MM.1S (cell line): Measurements from ENCODE around the gene CENPX.

ENCODE experiments used
- DNase-seq: peaks from one replicate; pipeline ENCODE4 v3.0.0-alpha.2; 2015
- H2AFZ ChIP-seq: fragments of 300-600 bp; sonication (generic); 2 replicates; pipeline ENCODE4 v1.6.0; 2016; ENCODE audit warnings: antibody characterized with exemption, low read length
- H3F3A ChIP-seq: fragments of 300-600 bp; sonication (generic); 2 replicates; pipeline ENCODE4 v1.6.1; 2016; ENCODE audit warnings: mild to moderate bottlenecking, antibody characterized with exemption, low read length, moderate library complexity, mixed read lengths; ENCODE audit not compliant: insufficient read depth
- H3K27ac ChIP-seq: fragments of 300-600 bp; sonication (generic); 2 replicates; pipeline ENCODE4 v1.5.1; 2016; ENCODE audit warnings: mild to moderate bottlenecking, low read length
- H3K27me3 ChIP-seq: fragments of 300-600 bp; sonication (generic); replicated peaks from 2 replicates; pipeline ENCODE4 v1.6.0; 2016; ENCODE audit warnings: low read length; ENCODE audit not compliant: insufficient read depth
- H3K36me3 ChIP-seq: fragments of 300-600 bp; sonication (generic); replicated peaks from 2 replicates; pipeline ENCODE4 v1.6.1; 2016; ENCODE audit warnings: mild to moderate bottlenecking, low read length, mixed read lengths; ENCODE audit not compliant: insufficient read depth
- H3K4me1 ChIP-seq: fragments of 300-600 bp; sonication (generic); 2 replicates; pipeline ENCODE4 v1.6.1; 2016; ENCODE audit warnings: low read length, mixed read lengths
- H3K4me2 ChIP-seq: fragments of 300-600 bp; sonication (generic); 2 replicates; pipeline ENCODE4 v1.6.0; 2016; ENCODE audit warnings: low read depth, low read length
- H3K4me3 ChIP-seq: fragments of 300-600 bp; sonication (generic); 2 replicates; pipeline ENCODE4 v1.5.1; 2016; ENCODE audit warnings: low read length, mixed read lengths
- H3K79me2 ChIP-seq: fragments of 300-600 bp; sonication (generic); 2 replicates; pipeline ENCODE4 v1.6.1; 2016; ENCODE audit warnings: mixed run types, low read length, mixed read lengths
- H3K9ac ChIP-seq: fragments of 300-600 bp; sonication (generic); 2 replicates; pipeline ENCODE4 v1.6.1; 2016; ENCODE audit warnings: low read length, mixed read lengths
- H3K9me2 ChIP-seq: fragments of 300-600 bp; sonication (generic); replicated peaks from 2 replicates; pipeline ENCODE4 v1.6.1; 2016; ENCODE audit warnings: mild to moderate bottlenecking, low read length, mixed read lengths; ENCODE audit not compliant: insufficient read depth
- H3K9me3 ChIP-seq: fragments of 300-600 bp; sonication (generic); replicated peaks from 2 replicates; pipeline ENCODE4 v1.6.1; 2016; ENCODE audit warnings: mild to moderate bottlenecking, low read length, mixed read lengths; ENCODE audit not compliant: insufficient read depth
- H4K20me1 ChIP-seq: fragments of 300-600 bp; sonication (generic); 2 replicates; pipeline ENCODE4 v1.6.1; 2016; ENCODE audit warnings: mild to moderate bottlenecking, low read length, moderate library complexity, mixed read lengths; ENCODE audit not compliant: insufficient read depth
- CTCF ChIP-seq: fragments of 300-600 bp; sonication (generic); IDR thresholded peaks from 2 replicates; pipeline ENCODE4 v1.5.1; 2016; ENCODE audit warnings: antibody characterized with exemption, low read length, mixed read lengths
- EZH2 ChIP-seq: fragments of 300-600 bp; sonication (generic); optimal IDR thresholded peaks from 2 replicates; pipeline ENCODE3; 2017; ENCODE audit warnings: low read depth, mild to moderate bottlenecking, antibody characterized with exemption, low read length, mixed read lengths
- EZH2phosphoT487 ChIP-seq: fragments of 300-600 bp; sonication (generic); IDR thresholded peaks from 2 replicates; pipeline ENCODE4 v1.6.1; 2018; ENCODE audit warnings: antibody characterized with exemption, low read length

CENPX gene

GRCh38 chr17:82028246-82028645 lies 5.6 kb upstream of the CENPX start:
- Histone ChIP-seq H3K9me2 (no peaks in the 10 kb centered on the region), H3K4me2 (no peak overlapping the region), H3K4me3 (no peak overlapping the region), H3K4me1 (peaks cover 12% of the 10 kb centered on the region), H2AFZ (no peak overlapping the region), H3K9me3 (no peaks in the 10 kb centered on the region), H3F3A (peaks cover 12% of the 10 kb centered on the region; the same call in 1 of the 2 replicates), H3K27ac (no peak overlapping the region), H4K20me1 (no peaks in the 10 kb centered on the region), H3K9ac (no peak overlapping the region), H3K36me3 (no peaks in the 10 kb centered on the region), H3K79me2 (0 out of 2 replicates have a peak, but pooled peaks cover 12% of the 10 kb centered on the region), H3K27me3 (no peaks in the 10 kb centered on the region)
- no peak for TF ChIP-seq EZH2
- no peak for DNase-seq

- Histone ChIP-seq H3K27me3 (no peaks in the 10 kb centered on the region), H3K79me2 (peaks cover 33% of the 10 kb centered on the region), H3K4me3 (no peak overlapping the region), H3K9ac (no peak overlapping the region), H4K20me1 (no peaks in the 10 kb centered on the region), H3K4me1 (peaks cover 12% of the 10 kb centered on the region), H3K36me3 (no peaks in the 10 kb centered on the region), H3F3A (peaks cover 19% of the 10 kb centered on the region), H3K4me2 (no peak overlapping the region), H3K27ac (no peak overlapping the region), H3K9me2 (no peaks in the 10 kb centered on the region), H2AFZ (no peak overlapping the region), H3K9me3 (no peaks in the 10 kb centered on the region)
- DNase-seq = no peak
- TF ChIP-seq EZH2phosphoT487 = no peak
- no peak for TF ChIP-seq CTCF
- no peak for TF ChIP-seq EZH2
These were observed 2.9 kb upstream of the CENPX start for GRCh38 chr17:82025401-82026107.

- TF ChIP-seq EZH2 (no peak), CTCF (no peak), EZH2phosphoT487 (no peak)
- no peaks in the 10 kb centered on the region for H3K27me3 ChIP-seq
- H3K79me2 ChIP-seq = peaks cover 39% of the 10 kb centered on the region
- H3K9ac ChIP-seq = no peak overlapping the region
- no peaks in the 10 kb centered on the region for H3K9me2 ChIP-seq
- no peak overlapping the region for H3K27ac ChIP-seq
- H3F3A ChIP-seq = peaks cover 15% of the 10 kb centered on the region
- H4K20me1 ChIP-seq = no peaks in the 10 kb centered on the region
- peaks cover 9% of the 10 kb centered on the region for H3K4me1 ChIP-seq
- DNase-seq = no peak
- H3K9me3 ChIP-seq = no peaks in the 10 kb centered on the region
- no peak overlapping the region for H3K4me3 ChIP-seq
- no peak overlapping the region for H2AFZ ChIP-seq
- H3K4me2 ChIP-seq = no peak overlapping the region; the same call in 1 of the 2 replicates
- H3K36me3 ChIP-seq = no peaks in the 10 kb centered on the region
These were observed 2.2 kb upstream of the CENPX start for GRCh38 chr17:82024859-82025258.

- peaks cover 9% of the 10 kb centered on the region for H3K4me1 ChIP-seq
- H3K4me3 ChIP-seq = peak overlapping the region; percentile 94
- DNase-seq = peak; percentile 35
- TF ChIP-seq CTCF (no peak), EZH2phosphoT487 (no peak), EZH2 (no peak)
- H3K9ac ChIP-seq = peak overlapping the region; percentile 72
- H3K9me2 ChIP-seq = no peaks in the 10 kb centered on the region
- H2AFZ ChIP-seq = peak overlapping the region; percentile 87
- H3K9me3 ChIP-seq = no peaks in the 10 kb centered on the region
- no peak overlapping the region for H3K27ac ChIP-seq
- peaks cover 39% of the 10 kb centered on the region for H3K79me2 ChIP-seq
- no peaks in the 10 kb centered on the region for H3K27me3 ChIP-seq
- H3K36me3 ChIP-seq = no peaks in the 10 kb centered on the region
- H3K4me2 ChIP-seq = peak overlapping the region; percentile 76
- H4K20me1 ChIP-seq = no peaks in the 10 kb centered on the region
- H3F3A ChIP-seq = peaks cover 13% of the 10 kb centered on the region
These were observed 966 bp upstream of the CENPX start for GRCh38 chr17:82023447-82024241.
